Measurements from ENCODE around the gene DCLK1. TPM values are rescaled to one million over a fixed set of nuclear protein-coding genes. Genes with fewer than 3 reads are reported as not detected.

The DCLK1 gene
- total RNA-seq, 1 experiment from 2014 or later: 36.2 TPM

- no peaks in the 10 kb centered on the region for H4K20me1 ChIP-seq (ENCODE audit: control insufficient read depth, insufficient read depth, insufficient read length)
- WGBS (ENCODE audit: extremely low coverage, insufficient read length, low lambda C conversion rate): no CpG with 5 or more reads among the region's 1 CpG
- Mint-ChIP-seq H3K27me3 (ENCODE audit: low read depth) (no peaks in the 10 kb centered on the region), H3K9me3 (no peaks in the 10 kb centered on the region), H3K27ac (no peak overlapping the region), H3K4me1 (peaks cover 7 to 10% of the 10 kb centered on the region in 2 experiments), H3K4me3 (no peak overlapping the region), H3K36me3 (ENCODE audit: insufficient read depth in 1 of 3, low read depth in 3 of 3) (no peaks in the 10 kb centered on the region)
- H3K4me1 ChIP-seq (ENCODE audit: insufficient read depth, low read length): peaks cover 2% of the 10 kb centered on the region; the same call in 1 of the 2 replicates
- no peaks in the 10 kb centered on the region for H3K79me2 ChIP-seq (ENCODE audit: insufficient read depth, low read length)
- no peak overlapping the region for H3K27ac ChIP-seq (ENCODE audit: insufficient read length, low read depth, low read length)
- H2BK5ac ChIP-seq (ENCODE audit: insufficient read length, low read length): no peak overlapping the region
- H2AK5ac ChIP-seq (ENCODE audit: insufficient read length, low read length): no peak overlapping the region
- DNase-seq: no peak
- H2AFZ ChIP-seq (ENCODE audit: low read length): no peak overlapping the region
- no peaks in the 10 kb centered on the region for H3K79me1 ChIP-seq (ENCODE audit: insufficient read depth, low read depth, low read length, poor library complexity, severe bottlenecking)
- no peaks in the 10 kb centered on the region for H3K23me2 ChIP-seq (ENCODE audit: insufficient read length, low read depth, low read length, poor library complexity, severe bottlenecking)
- no peak overlapping the region for H3T11ph ChIP-seq (ENCODE audit: low read length)
- no peak overlapping the region for H3K18ac ChIP-seq (ENCODE audit: insufficient read length, low read depth, low read length)
- no peak overlapping the region for H3K14ac ChIP-seq (ENCODE audit: insufficient read depth, low read length)
- no peak overlapping the region for H2BK12ac ChIP-seq (ENCODE audit: insufficient read length, low read depth, low read length)
- no peak overlapping the region for H4K8ac ChIP-seq (replicated peaks; ENCODE audit: insufficient read length, low read depth, low read length)
- no peak for TF ChIP-seq CTCF (conservative IDR thresholded peaks at IDR 0.05)
- H2BK120ac ChIP-seq (ENCODE audit: low read depth, low read length, poor library complexity, severe bottlenecking): no peak overlapping the region
- no peaks in the 10 kb centered on the region for H3K27me3 ChIP-seq (ENCODE audit: insufficient read depth, low read length)
- no peak overlapping the region for H3K4ac ChIP-seq (ENCODE audit: low read depth, low read length)
- H3K23ac ChIP-seq (ENCODE audit: insufficient read length, low read depth, low read length): no peak overlapping the region
- H4K91ac ChIP-seq (ENCODE audit: insufficient read length, low read depth, low read length): no peak overlapping the region
- no peak overlapping the region for H3K56ac ChIP-seq (ENCODE audit: insufficient read length, low read depth, low read length)
- no peak overlapping the region for H4K5ac ChIP-seq (ENCODE audit: insufficient read length, low read depth, low read length)
- H2BK15ac ChIP-seq (ENCODE audit: low read depth, low read length): no peak overlapping the region
- H3K9me3 ChIP-seq (ENCODE audit: control insufficient read depth, low read depth, low read length): no peaks in the 10 kb centered on the region
- no peak overlapping the region for H3K4me2 ChIP-seq (ENCODE audit: insufficient read depth, insufficient read length, low read length)
- H3K9ac ChIP-seq (ENCODE audit: extremely low read depth, insufficient read length, low read length): no peak overlapping the region
- no peak overlapping the region for H2BK20ac ChIP-seq (ENCODE audit: low read depth, low read length, poor library complexity, severe bottlenecking)
Observed at GRCh38 chr13:35898041-35898440, 233.1 kb downstream of the DCLK1 start.
